ENCODE data around the gene MUC5AC.

The MUC5AC gene

DNA sequence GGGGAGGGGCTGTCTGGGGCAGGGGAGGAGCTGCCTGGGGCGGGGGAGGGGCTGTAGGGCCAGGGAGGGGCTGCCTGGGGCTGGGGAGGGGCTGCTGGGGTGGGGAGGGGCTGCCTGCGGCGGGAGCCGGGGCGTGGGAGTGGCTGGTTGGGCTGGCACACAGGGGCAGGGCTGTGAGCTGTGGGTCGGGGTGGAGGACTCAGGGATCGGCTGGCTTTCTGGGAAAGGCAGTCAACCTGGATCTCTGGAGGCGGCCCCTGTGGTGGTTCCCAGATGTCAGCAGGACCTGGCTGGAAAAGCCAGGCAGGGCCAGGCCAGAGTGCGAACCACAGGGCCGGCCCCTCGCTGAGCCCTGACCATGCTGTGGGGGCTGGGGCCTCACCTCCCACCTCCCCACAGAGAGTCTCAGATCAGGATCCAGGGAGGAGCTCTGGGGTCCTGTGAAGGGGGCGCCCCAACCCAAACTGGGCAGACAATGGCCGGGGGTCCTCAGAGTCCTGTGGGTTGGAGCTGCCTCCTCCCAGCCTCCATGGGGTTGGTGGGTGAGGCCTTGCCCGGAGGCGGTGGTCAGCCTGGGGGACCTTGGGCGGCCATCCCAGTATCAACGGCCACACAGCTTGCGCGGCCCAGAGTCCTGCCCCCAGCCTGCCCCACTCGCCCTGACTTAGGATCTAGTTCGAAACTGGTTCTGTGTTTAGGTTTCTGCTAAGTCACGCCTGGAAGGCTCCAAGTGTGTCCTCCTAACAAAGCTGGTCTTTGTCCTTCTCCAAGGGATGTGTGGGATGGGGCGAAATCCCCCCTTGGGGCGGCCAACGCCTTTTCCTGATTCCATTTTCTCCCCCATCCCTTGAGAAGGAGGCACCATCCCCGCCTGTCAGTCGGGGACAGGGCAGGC lies 67.0 kb downstream of the MUC5AC start:
- Histone ChIP-seq H3K9me3 (ENCODE audit: low read length) (no peaks in the 10 kb centered on the region), H3K4me1 (ENCODE audit: insufficient read depth, low read length) (no peaks in the 10 kb centered on the region), H3K9ac (ENCODE audit: low read length) (no peak overlapping the region), H3K27me3 (ENCODE audit: control insufficient read depth in 1 of 2, insufficient read depth in 2 of 2, low read length in 2 of 2) (peaks cover 0 to 48% of the 10 kb centered on the region in 2 donors), H3K36me3 (ENCODE audit: insufficient read depth, low read length) (no peaks in the 10 kb centered on the region), H3K4me3 (ENCODE audit: low read depth in 1 of 2, low read length in 2 of 2) (no peak overlapping the region), H3K27ac (ENCODE audit: low read depth, low read length) (no peak overlapping the region)

DNA sequence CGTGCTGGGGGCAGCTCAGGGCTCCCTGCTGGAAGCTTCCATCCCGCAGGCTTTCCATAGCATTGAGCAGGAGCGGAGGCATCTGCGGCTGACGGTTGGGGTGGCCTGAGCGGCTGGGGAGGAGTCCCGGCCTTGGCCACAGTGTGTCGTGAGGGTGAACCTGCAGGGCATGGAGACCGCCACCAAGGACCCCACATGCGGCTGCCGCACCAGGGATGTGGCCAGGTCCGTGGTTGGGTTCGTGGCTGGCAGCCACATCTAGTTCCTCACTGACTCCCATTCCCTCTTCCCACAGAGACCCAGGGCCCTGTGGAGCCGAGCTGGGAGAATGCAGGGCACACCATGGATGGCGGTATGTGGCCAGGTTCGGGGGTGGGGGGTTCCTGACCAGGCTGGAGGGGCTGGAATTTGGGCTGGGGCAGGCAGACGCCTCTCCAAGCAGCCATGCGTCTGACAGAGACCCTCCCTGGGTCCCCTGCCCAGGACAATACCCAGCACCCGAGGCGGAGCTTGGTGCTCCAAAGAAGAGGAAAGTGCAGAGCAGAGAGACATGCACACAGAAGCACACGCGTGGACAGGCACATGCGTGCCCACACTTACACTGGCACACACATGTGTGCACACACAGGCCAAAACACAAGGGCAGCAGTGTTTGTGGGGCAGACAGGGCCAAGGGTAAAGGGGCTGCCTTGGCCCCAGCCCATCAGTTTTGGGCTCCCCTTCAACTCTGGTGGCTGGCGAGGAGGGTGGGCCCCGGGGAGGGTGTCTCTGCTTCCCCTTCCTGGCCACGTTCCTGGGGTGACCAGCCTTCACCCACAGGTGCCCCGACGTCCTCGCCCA lies 67.9 kb downstream of the MUC5AC start:
- no peaks in the 10 kb centered on the region for H3K4me1 ChIP-seq (ENCODE audit: insufficient read depth, low read length)
- H3K9me3 ChIP-seq (ENCODE audit: low read length) = no peaks in the 10 kb centered on the region
- no peaks in the 10 kb centered on the region for H3K36me3 ChIP-seq (ENCODE audit: insufficient read depth, low read length)
- H3K27ac ChIP-seq (ENCODE audit: low read depth, low read length) = no peak overlapping the region
- H3K9ac ChIP-seq (ENCODE audit: low read length) = no peak overlapping the region
- H3K27me3 ChIP-seq (ENCODE audit: control insufficient read depth in 1 of 2, insufficient read depth in 2 of 2, low read length in 2 of 2) = peaks cover 0 to 53% of the 10 kb centered on the region in 2 donors
- H3K4me3 ChIP-seq (ENCODE audit: low read depth in 1 of 2, low read length in 2 of 2) = no peak overlapping the region

DNA sequence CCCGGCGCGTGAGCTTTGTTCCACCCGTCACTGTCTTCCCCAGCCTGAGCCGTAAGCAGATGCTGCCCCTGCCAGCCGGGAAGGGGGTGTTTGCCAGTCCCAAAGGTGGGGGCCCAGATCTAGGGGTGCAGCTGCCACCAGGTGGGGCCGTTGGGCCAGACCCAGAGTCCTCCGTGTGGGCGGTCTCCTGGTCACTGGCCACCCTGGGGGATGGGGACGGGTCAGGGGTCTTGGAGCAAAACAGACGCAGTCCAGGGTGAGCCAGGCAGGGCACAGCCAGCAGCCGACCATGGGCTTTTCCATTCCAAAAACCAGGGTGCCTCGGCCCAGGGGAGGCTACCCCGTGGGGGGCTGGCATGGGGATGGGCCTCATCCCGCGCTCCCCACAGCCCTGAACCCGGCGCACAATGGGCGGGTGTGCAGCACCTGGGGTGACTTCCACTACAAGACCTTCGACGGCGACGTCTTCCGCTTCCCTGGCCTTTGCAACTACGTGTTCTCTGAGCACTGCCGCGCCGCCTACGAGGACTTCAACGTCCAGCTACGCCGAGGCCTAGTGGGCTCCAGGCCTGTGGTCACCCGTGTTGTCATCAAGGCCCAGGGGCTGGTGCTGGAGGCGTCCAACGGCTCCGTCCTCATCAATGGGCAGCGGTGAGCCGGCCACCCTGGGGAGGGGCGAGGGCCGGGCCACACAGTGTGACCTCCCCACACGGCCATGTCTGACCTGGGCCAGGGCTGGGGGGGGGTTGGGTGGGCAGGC lies 68.7 kb downstream of the MUC5AC start:
- Histone ChIP-seq H3K4me3 (ENCODE audit: low read depth in 1 of 2, low read length in 2 of 2) (no peak overlapping the region), H3K9me3 (ENCODE audit: low read length) (no peaks in the 10 kb centered on the region), H3K27ac (ENCODE audit: low read depth, low read length) (no peak overlapping the region), H3K4me1 (ENCODE audit: insufficient read depth, low read length) (no peaks in the 10 kb centered on the region), H3K27me3 (ENCODE audit: control insufficient read depth in 1 of 2, insufficient read depth in 2 of 2, low read length in 2 of 2) (peaks cover 0 to 53% of the 10 kb centered on the region in 2 donors), H3K9ac (ENCODE audit: low read length) (no peak overlapping the region), H3K36me3 (ENCODE audit: insufficient read depth, low read length) (no peaks in the 10 kb centered on the region)

- Histone ChIP-seq H3K4me1 (ENCODE audit: insufficient read depth, low read length) (no peaks in the 10 kb centered on the region), H3K36me3 (ENCODE audit: insufficient read depth, low read length) (no peaks in the 10 kb centered on the region), H3K27ac (ENCODE audit: low read depth, low read length) (no peak overlapping the region), H3K27me3 (ENCODE audit: control insufficient read depth in 1 of 2, insufficient read depth in 2 of 2, low read length in 2 of 2) (peaks cover 0 to 47% of the 10 kb centered on the region in 2 donors), H3K9me3 (ENCODE audit: low read length) (no peaks in the 10 kb centered on the region), H3K9ac (ENCODE audit: low read length) (no peak overlapping the region), H3K4me3 (ENCODE audit: low read depth in 1 of 2, low read length in 2 of 2) (no peak overlapping the region)
These were observed 69.3 kb downstream of the MUC5AC start for GRCh38 chr11:1226986-1227550.

- H3K27me3 ChIP-seq (ENCODE audit: control insufficient read depth in 1 of 2, insufficient read depth in 2 of 2, low read length in 2 of 2) = peaks cover 0 to 41% of the 10 kb centered on the region in 2 donors
- H3K4me1 ChIP-seq (ENCODE audit: insufficient read depth, low read length) = no peaks in the 10 kb centered on the region
- H3K36me3 ChIP-seq (ENCODE audit: insufficient read depth, low read length) = no peaks in the 10 kb centered on the region
- H3K27ac ChIP-seq (ENCODE audit: low read depth, low read length) = no peak overlapping the region
- no peak overlapping the region for H3K9ac ChIP-seq (ENCODE audit: low read length)
- no peak overlapping the region for H3K4me3 ChIP-seq (ENCODE audit: low read depth in 1 of 2, low read length in 2 of 2)
- no peaks in the 10 kb centered on the region for H3K9me3 ChIP-seq (ENCODE audit: low read length)
These were observed 69.9 kb downstream of the MUC5AC start for GRCh38 chr11:1227551-1228100.

- Histone ChIP-seq H3K27ac (ENCODE audit: low read depth, low read length) (no peak overlapping the region), H3K9me3 (ENCODE audit: low read length) (no peaks in the 10 kb centered on the region), H3K4me3 (ENCODE audit: low read depth in 1 of 2, low read length in 2 of 2) (no peak overlapping the region), H3K27me3 (ENCODE audit: control insufficient read depth in 1 of 2, insufficient read depth in 2 of 2, low read length in 2 of 2) (peaks cover 0 to 35% of the 10 kb centered on the region in 2 donors), H3K4me1 (ENCODE audit: insufficient read depth, low read length) (no peaks in the 10 kb centered on the region), H3K36me3 (ENCODE audit: insufficient read depth, low read length) (no peaks in the 10 kb centered on the region), H3K9ac (ENCODE audit: low read length) (no peak overlapping the region)
These were observed 70.5 kb downstream of the MUC5AC start for GRCh38 chr11:1228101-1228821.

- Histone ChIP-seq H3K36me3 (ENCODE audit: insufficient read depth, low read length) (no peaks in the 10 kb centered on the region), H3K9ac (ENCODE audit: low read length) (no peak overlapping the region), H3K4me1 (ENCODE audit: insufficient read depth, low read length) (no peaks in the 10 kb centered on the region), H3K4me3 (ENCODE audit: low read depth in 1 of 2, low read length in 2 of 2) (no peak overlapping the region), H3K27ac (ENCODE audit: low read depth, low read length) (no peak overlapping the region), H3K27me3 (ENCODE audit: control insufficient read depth in 1 of 2, insufficient read depth in 2 of 2, low read length in 2 of 2) (peaks cover 0 to 28% of the 10 kb centered on the region in 2 donors), H3K9me3 (ENCODE audit: low read length) (no peaks in the 10 kb centered on the region)
These were observed 71.2 kb downstream of the MUC5AC start for GRCh38 chr11:1228921-1229451.

DNA sequence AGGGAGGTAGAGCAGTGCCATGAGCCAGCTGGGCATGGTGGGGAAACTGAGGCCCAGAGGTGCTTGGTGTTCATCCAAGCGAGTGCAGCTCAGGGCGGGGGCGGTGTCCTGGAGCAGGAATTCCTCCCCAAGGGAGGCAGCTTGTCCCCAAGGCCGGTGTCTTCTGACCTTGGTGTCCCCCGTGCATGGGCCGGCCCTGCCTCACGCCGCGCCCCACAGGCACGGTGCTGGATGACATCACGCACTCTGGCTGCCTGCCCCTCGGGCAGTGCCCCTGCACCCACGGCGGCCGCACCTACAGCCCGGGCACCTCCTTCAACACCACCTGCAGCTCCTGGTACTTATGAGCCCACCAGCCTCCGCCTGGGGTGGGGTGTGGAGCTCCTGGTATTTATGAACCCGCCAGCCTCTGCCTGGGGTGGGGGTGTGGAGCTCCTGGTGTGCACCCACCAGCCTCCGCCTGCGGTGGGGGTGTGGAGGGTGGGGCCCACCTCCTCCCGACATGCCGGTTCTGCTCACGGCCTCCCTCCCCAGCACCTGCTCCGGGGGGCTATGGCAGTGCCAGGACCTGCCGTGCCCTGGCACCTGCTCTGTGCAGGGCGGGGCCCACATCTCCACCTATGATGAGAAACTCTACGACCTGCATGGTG lies 71.8 kb downstream of the MUC5AC start:
- Histone ChIP-seq H3K27me3 (ENCODE audit: control insufficient read depth in 1 of 2, insufficient read depth in 2 of 2, low read length in 2 of 2) (peaks cover 0 to 26% of the 10 kb centered on the region in 2 donors), H3K27ac (ENCODE audit: low read depth, low read length) (no peak overlapping the region), H3K4me1 (ENCODE audit: insufficient read depth, low read length) (no peaks in the 10 kb centered on the region)

DNA sequence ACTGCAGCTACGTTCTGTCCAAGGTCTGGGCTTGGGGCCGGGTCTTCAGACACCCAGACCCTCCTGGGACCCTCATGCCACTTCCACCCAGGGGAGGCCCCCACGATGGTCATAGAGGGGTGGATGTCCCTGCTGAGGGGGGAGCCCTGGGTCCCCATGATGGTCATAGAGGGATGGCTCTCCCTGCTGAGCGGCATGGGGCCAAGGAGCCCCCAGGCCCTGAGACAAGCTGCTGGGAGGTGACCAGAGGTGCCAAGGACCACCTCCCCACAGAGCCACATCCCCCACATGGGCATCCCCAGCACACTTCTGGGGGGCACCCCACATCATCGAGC lies 72.3 kb downstream of the MUC5AC start:
- Histone ChIP-seq H3K4me3 (ENCODE audit: low read depth in 1 of 2, low read length in 2 of 2) (no peak overlapping the region), H3K36me3 (ENCODE audit: insufficient read depth, low read length) (no peaks in the 10 kb centered on the region), H3K27ac (ENCODE audit: low read depth, low read length) (no peak overlapping the region), H3K9ac (ENCODE audit: low read length) (no peak overlapping the region), H3K9me3 (ENCODE audit: low read length) (no peaks in the 10 kb centered on the region), H3K4me1 (ENCODE audit: insufficient read depth, low read length) (no peaks in the 10 kb centered on the region), H3K27me3 (ENCODE audit: control insufficient read depth in 1 of 2, insufficient read depth in 2 of 2, low read length in 2 of 2) (peaks cover 0 to 26% of the 10 kb centered on the region in 2 donors)

More for the DNA sequence above, 71.8 kb downstream of the MUC5AC start:
- H3K9ac ChIP-seq (ENCODE audit: low read length) = no peak overlapping the region
- H3K4me3 ChIP-seq (ENCODE audit: low read depth in 1 of 2, low read length in 2 of 2) = no peak overlapping the region
- no peaks in the 10 kb centered on the region for H3K36me3 ChIP-seq (ENCODE audit: insufficient read depth, low read length)
- no peaks in the 10 kb centered on the region for H3K9me3 ChIP-seq (ENCODE audit: low read length)
